ENCODE measurements around the gene DAB2IP.
"Not testable (repeated sequence)": the region's sequence is repeated elsewhere in the genome, so short reads cannot be mapped to it uniquely, and the experiment has no call there.

DAB2IP gene

DNA sequence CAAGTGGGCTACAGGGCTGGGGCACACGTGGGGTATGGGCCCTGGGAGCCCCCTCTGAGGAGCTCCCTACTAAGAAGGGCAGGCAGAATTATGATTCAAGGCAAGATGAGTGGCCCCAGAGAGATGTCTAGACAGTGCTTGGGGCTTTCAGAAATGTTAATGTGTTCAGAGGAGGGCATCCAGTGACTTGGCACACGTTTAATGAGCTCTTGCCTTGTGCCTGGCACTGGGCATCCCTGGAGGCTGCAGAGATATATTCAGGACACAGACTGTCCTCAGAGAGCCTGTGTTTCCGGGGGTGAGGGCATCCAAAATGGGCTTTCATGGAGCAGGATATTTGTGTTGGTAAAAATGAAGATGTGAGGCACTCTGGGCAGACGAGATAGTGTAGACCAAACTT is 25.4 kb upstream of the DAB2IP start:
- DNase-seq, result no peak

DNA sequence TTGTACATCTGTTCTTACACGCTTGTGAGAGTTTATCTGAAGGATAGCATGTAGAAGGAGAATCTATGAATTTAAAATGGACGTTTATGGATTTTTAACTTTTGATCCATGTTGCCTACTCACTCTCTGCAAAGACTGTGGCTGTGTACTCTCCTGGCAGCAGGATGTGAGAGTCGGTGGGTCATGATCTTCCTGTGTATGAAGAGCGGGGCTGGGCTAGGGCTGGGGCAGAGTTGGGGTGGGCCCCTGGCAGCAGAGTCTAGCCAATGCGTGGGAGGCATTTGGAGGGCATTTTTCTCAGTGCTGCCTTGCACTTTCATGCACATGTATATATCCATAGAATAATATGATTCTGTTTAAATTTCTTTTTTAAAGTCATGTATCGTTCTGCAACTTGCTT is 24.0 kb upstream of the DAB2IP start:
- no peak for DNase-seq

DNA sequence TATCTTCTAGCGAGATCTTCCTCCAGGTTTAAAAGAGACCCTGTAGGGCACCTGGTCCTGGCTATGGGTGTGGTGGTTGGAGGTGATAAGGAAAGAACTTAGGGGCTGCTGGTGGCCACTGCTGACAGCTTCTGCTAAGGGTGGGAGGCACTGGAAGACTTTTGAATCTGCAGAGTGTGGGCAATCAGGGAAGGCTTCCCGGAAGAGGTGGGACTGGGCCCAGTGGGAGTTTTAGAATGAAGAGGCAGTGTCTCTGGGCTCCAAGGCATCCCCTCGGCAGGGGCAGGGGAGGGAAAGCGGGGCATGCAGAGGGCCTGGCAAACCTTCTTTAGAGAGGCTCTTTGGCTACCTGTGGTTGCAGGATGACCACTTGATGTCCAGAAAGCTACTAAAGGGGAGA is 23.0 kb upstream of the DAB2IP start:
- DNase-seq, result no peak

DNA sequence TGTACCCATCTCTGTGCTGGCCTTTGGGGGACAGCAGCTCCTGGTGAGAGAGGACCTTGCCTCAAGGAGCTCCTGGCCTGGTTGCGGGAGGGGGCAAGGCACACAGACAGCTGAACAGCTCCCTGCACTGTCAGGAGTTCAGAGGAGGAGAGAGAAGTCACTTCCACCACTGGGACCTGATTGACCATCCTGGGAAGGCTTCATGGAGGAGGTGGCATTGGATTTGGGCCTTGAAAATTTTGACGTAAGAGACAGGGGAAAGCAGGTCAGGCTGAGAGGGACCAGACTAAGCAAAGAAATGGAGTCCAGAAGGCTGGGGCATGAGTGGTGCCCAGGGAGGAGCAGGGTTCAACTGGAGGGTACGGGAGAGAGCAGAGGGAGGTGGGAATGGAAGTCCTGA is 20.3 kb upstream of the DAB2IP start:
- no peak for DNase-seq

DNA sequence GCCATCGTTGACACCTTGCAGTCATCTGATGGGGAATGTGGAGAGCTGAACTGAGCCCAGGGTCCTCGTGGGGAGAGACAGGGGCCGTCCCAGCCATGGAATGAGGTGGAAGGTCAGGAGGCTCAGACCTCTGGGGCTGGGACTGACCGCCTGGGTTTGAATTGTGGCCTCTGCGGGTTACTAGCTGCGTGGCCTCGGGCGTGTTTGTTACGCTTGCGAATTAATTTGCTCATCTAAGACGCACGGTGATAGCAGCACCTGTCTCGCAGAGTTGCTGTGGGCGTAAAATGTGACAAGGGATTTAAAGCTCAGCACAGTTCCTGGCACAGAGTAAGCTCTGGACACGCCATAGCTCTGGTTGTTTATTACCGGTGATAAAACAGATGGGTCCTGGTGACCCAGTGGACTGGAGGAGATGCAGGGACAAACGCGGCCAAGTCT is 19.4 kb upstream of the DAB2IP start:
- no peak for DNase-seq

DNA sequence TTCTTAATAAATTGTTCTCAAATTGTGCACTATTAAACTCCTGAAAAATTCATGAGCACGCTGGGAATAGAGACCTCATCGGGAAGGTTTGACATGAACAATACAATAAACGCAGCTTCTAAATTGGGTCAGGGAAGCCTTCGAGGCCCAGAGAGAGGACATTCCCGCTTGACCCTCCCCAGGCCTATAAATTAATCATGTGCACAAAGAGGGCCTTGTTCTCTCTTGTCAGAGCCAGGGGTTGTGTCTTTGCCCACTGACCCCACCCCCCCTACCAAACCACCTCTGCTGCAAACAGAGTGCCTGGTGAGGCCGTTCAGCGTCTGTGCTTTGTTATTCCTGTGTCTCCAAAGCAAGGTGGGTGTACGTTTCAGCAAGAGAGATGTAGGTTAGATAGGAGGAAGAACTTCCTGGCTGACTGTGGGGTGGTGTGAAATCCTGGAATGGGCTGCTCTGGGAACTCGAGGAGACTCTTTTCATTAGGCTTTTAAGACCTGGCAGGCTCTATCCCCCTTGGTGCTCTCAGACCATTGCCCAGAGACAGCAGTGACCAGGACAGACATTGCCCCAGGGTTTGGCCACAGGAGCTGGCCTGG is 18.2 kb upstream of the DAB2IP start:
- no peak for DNase-seq

DNA sequence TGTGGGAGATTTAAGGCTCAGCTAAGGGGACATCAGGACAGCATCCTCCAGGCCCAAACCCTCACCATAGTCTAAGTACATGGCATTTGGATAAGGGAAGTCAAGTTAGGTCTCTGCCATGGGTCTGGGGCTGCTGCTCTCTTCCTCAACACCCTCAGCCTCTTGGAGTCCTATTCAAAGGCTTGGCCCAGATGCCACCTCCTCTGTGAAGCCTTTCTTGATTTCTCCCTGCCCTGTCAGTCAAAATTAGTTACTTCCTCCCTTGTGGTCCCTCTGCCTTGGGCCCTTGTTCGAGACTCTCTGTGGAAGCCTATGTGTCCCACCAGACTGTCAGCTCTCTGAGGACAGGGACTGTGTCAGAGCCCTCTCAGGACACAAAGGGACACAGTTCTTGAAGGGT is 17.7 kb upstream of the DAB2IP start:
- no peak for DNase-seq

DNA sequence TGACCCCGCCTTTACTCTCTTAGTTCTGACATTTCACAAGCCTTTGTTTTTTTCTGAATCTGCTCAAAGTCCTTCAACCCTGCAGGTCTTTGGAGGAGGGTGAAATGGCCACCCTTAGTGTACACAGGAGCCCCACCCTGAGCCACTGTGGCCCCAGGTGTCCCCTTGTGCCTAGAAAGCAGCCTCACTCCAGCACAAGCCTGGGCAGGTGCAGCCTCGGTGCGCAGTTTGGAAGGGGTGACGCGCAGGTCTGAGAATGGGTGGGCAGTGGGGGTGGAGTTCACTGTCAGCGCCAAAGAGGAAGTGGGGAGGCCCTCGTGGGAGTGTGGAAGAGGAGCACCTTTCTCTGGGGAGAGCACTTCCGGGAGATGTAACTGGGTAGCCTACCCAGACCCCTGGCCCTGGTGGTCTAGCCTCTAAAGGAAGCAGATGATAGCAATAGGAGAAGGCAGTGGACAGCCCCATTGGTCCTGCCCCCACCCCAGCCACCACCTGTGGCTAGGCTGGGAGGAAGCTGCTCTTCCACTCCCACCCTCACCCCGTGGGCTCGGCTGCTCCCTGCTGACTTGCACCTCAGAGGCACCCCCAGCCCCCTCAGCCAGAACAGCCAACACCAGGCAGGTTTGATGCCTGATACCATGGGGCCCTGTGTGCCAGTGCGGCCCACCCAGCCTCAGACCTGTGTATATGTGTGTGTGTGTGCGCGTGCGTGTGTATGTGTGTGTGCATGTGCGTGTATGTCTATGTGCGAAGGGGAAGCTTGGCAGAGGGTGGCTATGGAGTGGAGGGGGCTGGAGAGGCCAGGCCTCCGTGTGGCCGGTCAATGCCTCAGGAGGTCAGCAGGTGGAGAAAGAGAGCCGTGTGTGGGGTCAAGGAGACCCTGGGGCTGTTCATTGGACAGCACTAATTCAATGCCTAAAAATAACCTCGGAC is 16.8 kb upstream of the DAB2IP start:
- peak; percentile 15 for DNase-seq

DNA sequence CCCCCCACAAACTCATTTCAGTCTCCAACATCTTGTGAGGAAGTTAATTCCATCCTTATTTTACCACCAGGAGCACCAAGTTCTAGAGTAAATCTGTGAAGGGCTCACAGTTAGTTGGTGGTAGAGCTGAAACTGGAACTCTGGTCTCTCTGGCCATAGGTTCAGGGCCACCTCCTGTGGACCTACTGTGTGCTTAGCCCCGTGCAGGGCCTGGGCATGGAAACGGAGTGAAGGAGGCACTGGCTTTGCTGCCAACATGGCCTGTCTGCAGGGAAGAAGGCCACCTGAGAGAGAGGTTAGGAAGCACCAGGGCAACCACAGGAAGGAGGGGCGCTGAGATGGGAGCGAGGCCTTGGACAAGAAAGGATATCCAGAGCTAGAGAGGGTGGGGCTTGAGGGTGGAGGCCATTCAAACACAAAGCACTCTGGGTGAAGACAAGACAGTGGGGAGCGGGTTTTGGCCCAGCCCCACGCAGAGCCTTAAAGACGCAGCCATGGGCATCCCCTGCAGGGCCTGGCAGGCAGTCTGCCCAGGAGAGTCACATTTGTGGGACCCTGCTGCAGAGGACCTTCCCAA is 16.0 kb upstream of the DAB2IP start:
- DNase-seq, result no peak

DNA sequence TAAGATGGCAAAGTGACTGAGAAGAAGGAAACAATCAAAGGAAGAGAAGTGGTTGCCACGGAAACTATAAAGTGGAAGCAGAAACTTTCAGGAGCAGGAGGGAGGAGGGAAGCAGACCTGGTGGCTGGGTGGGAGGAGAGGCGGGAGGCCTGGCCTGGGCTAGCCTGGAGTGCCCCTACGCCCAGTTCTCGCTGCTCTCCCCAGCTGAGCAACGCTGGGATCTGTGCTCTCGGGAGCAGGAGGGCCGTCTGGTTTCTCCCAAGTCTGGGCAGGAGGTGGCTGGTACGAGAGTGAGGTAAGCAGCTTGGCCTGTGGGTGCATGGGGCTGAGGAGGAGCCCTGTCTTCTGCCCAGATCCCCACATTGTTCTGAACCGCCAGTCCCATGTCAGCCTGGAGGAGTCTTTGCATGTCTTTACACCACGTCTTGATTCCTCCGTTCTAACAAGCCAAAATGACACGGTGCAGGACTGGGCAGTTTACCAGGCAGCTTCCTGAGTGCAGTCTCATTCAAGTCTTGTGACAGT is 15.0 kb upstream of the DAB2IP start:
- no peak for DNase-seq

DNA sequence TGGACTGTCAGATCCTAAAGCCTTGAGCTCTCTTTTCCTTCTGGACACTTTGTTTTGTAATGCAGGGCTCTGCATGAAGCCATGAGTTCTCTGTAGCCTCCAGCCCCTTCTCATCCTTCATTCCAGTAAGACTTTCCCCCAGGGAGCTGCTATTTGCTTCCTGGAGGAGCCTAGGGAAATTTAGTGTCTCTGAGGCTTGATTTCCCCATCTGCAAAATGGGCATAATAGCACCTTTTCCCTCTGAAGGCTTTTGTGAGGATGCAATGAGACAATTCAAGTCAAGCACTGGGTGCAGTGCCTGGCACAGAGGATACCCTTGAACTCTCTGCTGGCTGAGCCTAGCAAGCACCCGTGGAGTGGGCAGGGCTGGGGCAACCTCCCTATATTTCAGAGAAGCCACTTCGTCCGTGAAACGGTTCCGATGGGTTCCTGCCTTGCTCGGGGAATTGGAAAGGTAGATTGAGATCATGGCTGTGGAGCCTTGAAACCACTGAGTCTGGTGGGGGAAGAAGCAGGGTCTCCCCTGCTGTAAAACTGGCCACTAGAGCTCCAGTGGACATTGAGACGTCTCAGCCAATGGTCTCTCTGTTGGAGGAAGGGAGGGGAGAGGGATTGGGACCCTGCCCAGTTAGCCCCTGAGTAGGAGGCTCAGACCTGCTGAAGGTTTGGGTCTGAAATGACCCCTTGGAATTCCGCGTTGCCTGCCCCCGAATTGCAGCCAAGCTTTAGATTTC is 14.3 kb upstream of the DAB2IP start:
- DNase-seq, result no peak

DNA sequence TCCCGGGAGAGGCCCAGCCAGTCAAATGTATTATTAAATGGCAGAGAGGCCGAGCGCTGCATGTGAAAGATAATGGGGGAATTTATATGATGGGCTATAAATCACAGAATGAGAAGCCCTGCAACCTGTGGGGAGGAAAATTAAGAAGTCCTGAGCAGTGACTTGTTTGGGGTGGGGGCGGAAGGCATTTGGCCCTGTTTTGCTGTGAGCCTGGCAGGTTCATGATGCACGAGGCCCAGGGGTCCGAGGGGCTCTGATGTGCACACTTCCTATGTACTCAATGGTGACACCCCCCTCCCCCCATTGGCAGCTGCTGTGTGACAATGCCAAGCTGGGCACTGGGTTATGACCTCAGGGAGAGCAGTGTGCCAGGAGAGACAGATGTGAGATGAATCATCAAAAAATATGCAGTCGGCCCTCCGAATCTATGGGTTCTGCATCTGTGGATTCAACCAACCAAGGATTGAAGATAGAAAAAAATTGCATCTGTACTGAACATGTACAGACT is 13.7 kb upstream of the DAB2IP start:
- DNase-seq, result peak; percentile 17

DNA sequence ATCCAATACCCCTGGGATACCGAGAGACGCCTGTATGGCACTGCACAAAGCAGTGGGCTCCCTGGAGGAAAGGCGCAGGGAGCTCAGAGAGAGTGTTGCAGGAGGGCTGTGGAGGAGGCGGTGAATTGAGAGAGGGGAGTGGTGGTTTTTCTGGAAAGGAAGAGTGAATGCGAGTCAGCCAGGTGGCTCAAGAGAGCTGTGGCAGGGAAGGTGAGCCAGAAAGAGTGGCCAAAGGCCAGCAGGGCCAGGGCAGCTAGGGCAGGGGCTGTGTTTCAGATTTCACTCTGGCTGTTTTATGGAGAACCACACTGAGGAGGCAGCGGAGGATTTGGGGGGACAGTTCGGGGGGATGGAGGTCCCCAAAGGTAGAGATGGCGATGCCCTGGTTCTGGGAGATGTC is 13.0 kb upstream of the DAB2IP start:
- DNase-seq, result no peak

DNA sequence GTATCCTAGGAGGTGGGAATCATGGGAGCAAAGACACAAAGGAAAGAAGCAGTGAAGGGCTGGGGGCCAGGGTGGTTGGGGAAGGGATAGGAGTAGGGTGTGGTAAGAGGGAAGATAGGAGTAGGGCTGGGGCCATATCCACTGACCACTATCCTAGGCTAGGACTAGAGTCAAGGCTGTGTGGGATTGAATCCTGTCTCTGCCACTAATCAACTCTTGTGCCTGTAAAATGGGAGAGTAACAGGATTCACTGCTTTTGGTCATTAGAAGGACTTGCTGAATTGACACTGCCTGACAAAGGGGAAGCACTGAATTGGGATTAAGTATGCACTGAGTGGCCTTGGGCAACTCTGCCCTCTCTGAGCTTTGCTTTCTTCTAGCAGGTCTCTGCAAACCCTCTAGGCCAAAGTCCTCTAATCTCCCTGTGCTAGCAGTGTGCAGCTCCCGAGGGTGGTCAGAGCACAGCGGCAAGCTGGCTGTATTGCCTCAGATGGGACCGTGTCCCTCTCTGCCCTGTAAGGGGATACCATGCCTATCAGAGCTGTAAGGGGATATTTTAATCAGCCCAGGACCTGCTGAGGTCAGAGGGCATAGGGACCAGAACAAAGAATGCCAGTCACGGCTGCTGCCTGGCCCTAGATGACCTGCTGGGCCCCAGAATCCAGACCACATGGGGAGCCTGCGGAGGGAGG is 12.4 kb upstream of the DAB2IP start:
- no peak for DNase-seq

DNA sequence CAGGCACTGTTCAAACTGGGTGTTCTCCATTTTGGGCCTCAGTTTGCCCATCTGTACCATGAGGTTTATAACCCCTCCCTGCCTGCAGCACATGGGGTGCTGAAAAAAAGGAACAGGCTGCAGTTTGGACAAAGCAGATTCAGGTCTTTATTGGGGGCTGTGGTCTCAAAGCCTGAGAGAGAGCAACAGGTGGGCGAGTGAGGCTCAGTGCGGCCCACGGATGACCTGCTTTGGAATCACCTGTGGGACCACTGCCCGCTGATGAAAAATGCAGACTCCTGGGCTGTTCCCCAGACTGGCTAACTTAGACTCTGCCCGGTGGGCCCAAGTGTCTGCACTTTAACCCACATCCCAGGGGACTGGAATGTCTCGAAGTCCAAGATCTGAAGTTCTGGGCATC is 11.8 kb upstream of the DAB2IP start:
- DNase-seq, result no peak

DNA sequence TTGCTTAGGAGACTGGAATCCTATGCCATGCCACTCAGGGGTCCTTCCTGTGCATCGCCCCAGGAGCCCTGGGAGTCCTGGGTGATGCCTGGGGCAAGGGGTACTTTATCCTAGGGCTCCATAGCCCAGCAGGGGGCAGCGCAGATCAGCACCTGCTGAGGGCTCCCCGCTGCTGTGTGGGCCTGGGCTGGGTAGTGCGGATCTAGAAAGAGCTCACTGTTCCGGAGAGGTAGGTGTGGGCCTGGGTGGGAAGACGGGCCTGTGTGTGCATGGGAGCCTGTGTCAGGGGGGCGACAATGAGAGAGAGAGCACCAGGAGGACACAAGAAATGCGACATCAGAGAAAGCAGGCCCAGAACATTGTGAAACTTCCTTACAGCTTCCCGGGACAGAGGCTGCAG is 11.4 kb upstream of the DAB2IP start:
- no peak for DNase-seq

DNA sequence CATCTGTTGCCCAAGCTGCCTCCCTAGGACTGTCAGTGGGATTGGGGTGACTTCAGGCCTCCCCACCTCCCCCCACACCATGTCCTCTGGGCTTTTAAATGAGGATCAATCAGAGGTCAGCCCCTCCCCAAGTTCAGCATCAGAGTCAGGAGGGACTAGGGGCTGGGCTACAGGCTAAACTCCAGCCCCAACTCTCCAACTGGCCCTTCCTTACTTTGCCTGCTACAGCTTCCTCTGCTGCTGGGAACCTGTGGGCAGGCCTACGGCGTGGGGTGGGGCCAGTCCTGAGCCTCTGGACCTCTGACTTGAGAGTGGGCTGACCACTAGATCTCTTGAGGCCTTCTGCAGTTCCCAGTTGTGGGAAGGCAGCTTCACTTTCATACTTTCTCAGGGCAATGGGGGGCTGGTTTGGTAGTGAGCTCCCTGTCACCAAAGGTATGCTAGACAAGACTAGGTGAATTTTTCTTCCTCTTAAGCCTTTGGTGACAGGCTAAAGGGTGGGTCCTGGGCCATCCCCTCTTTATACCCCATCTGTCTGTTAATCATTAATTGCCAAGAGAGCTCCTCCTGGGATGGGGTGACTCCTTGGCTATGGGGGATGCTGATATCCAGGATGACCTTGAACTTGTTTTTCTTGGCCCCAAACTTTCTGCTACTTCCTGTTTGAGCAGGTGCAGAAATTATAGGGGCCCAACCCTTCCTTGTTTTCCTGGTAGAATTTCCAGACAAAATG is 10.8 kb upstream of the DAB2IP start:
- no peak for DNase-seq

DNA sequence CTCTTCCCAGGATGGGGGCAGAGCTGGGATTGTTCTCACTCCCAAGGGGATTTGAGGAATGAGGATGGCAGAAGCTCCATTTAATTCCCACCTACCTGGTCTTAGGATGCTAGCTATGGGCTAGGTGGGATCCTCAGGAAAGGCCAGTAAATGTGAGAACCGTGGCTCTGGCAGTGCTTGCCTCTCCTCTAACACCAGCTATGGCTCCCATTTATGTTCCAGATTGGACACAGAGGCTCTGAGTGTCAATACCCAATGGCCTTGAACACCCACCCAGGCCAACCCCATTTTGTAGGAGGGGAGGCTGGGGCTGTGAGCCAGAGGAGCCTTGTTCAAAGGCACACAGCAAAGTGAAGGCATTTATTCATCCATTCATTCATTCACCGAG is 10.2 kb upstream of the DAB2IP start:
- DNase-seq, result no peak

DNA sequence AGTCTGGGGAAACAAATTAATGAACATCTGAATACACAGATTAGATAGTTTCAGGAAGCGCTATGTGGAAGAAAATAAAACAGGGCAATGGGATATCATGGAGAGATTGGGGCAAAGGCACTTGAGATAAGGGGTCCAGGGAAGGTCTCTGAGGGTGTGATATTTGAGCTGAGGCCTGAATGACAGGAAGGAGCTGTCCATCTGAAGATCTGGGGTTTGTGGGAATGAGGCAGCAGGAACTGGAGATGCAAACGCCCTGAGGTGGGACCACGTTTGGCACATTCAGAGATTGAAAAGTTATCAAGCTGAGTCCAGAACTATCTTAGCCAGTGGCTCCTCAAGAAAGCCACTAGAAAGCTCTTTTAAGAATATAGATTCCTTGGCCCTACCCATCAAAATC is 8.7 kb upstream of the DAB2IP start:
- DNase-seq, result no peak

DNA sequence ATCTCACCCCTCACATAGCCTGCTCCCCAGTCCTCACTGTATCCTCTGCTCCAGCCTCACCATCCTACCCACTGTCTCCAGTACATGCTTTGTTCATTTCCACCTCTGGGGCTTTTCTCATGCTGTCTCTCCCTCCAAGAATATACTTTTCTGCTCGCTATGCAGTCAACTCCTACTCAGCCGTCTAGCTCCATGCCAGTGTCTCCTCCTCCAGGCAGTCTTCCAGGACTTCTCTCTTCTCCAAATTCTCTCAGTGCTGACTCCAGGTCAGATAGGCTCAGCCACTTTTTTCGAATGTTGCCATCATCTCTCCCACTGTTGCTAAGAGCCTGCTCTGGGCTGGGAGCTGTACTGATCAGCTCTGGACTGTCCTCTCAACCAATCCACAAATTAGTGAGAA is 8.0 kb upstream of the DAB2IP start:
- no peak for DNase-seq

DNA sequence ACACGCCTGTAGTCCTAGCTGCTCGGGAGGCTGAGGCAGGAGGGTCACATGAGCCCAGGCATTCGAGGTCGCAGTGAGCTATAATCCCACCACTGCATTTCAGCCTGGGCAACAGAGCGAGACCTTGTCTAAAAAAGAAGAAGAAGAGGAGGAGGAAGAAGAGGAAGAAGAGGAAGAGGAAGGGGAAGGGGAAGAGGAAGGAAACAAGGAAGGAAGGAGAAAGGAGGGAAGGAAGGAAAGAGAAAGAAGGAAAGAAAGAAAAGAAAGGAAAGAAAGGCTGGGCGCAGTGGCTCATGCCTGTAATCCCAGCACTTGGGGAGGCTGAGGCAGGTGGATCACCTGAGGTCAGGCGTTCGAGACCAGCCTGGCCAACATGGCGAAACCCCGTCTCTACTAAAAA is 7.4 kb upstream of the DAB2IP start:
- not testable (repeated sequence) for DNase-seq

DNA sequence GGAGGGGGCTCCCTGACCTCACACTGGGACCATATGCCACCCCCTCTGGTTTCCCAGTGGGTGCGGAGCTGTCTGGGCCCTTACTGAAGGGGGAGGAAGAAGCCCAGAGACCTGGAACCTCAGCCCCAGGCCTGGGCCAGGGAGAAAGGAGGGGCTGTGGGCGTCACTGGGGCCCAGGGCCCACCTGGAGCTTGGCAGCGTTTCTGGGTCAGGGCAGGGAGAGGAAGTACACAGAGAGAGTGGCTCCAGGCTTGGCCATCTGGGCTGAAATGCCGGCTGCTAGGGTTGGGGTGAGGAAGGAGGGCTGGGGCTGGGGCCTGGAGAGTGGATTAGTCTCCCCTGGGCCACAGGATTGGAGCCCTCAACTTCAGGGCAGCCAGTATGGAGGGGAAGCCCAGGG is 6.4 kb upstream of the DAB2IP start:
- DNase-seq, result peak; percentile 56

Data from MV-4-11 (cell line).